Left forelimb (tissue), 1 donor: ENCODE measurements around the gene PNPLA8.

Experiments used
- DNase-seq: peaks from one replicate; pipeline ENCODE4 v3.0.0-alpha.2; 2018; ENCODE audit warnings: low spot score

Gene PNPLA8

DNA sequence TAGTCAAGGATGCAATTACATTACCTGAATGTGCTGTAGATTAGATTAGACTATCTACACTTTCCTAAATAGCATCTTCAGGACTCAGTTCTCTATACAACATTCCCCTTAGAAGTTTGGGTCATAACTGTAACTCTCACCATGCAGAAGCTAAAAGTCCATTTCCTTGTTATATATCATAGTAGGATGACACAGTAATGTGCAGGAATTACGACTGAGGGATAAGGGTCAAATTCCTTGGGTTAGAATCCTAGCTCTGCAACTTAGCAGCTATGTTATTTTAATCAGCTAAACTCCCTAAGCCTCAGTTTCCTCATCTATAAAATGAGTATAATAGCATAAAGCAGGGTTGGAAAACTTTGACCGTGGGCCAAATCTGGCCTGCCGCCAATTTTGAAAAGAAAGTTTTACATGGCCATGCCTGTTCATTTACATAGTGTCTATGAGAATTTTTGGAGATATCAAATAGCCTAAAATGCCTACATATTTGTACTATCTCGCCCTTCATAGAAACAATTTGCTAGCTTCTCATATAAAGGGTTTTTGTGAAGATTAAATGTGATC, 84.5 kb downstream of the PNPLA8 start:
- DNase-seq: no peak

DNA sequence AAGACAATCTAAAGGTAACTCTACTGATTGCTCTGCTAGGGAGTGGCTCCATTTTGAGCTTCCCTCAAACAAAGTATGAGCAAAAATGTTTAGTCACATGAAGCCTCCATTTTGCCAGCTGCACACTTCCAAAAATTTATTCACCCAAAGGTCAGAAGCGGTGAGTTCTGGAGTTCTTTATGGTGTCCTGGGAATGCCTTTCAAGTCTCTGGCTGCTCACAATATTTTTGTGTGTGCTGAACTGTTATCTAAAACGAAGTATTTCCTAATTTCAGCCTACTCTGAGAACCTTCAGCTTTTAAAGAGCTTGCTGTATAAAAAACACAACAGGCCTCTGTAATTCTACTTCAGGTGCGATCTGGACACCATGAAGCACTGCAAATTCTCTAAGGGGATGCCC, 85.3 kb downstream of the PNPLA8 start:
- no peak for DNase-seq

GRCh38 chr7:108436906-108437305, 89.0 kb downstream of the PNPLA8 start:
- DNase-seq: no peak

GRCh38 chr7:108434010-108434409, 91.9 kb downstream of the PNPLA8 start:
- no peak for DNase-seq

DNA sequence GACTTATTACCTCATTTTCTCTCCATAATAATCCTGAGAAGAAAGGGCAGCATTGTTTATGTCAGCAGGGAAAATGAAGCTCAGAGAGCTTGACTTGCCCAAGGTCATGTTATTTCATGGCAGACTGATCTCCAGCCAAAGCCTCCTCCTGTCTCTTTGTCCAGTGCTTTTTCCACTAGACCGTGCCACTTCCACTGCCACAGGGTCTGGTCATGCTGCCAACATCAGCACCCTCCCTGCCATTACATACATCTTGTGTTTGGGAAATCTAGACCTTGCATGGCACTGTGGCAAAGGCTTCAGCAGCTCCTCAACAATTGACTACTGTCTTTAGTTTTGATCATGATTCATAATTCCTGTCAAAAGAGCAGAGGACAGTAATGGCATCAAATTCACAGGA, 94.8 kb downstream of the PNPLA8 start:
- no peak for DNase-seq

DNA sequence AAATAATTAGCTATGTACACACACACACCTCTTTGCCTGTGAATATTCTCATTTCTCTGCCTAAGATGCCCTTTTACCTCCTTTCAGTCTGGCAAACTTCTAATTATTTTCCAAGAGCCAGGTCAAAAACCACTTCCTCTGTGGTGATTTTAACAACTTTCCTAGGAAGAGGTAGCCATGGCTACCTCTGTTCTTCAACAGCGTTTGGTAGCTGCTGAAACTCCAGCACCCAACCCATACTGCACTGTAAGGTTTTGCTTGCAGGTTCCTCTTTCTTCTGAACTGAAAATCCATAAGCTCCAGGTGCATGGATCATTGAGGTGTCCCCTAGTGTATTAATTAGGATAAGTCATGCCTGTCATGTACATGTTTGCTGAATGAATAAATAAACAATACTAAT, 95.3 kb downstream of the PNPLA8 start:
- DNase-seq: no peak

DNA sequence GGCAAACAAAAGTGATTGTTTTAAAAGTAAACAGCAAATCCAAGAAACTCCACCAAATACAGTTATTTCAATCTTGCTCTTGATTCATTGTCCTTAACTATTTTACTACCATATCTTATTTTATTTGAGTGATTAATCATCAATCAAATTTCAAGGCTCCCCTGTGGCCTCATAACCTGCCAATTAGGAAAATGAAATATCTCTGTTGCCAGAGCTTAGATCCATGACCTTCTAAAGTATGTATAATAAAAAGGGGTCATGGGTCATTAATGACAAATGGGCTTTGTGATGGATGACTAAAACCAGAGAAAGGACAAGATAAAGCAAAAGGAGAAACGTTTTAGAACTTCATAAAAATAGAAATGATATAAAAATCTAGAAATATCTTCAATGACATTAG, 98.2 kb downstream of the PNPLA8 start:
- DNase-seq: no peak

GRCh38 chr7:108425714-108426275, 100.1 kb downstream of the PNPLA8 start:
- DNase-seq: no peak

DNA sequence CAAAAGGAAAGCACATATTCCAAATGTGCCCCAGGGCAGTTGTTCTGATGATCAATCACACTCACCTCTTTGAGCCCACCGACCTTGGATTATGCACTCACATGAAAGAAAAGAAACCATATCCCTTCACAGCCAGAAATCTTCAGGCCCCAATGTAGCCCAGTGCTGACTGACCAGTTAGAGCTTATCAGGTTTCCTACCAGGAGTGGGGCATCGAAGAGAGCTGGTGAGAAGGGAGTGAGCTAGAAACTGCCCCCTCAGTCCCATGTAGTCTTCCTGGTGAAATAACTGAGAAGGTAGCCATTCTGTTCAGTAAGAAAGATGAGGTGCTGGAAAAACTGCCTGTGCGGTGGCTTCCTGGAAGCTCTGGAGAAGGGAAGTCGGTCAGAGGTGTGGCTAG, 101.9 kb downstream of the PNPLA8 start:
- DNase-seq: no peak

DNA sequence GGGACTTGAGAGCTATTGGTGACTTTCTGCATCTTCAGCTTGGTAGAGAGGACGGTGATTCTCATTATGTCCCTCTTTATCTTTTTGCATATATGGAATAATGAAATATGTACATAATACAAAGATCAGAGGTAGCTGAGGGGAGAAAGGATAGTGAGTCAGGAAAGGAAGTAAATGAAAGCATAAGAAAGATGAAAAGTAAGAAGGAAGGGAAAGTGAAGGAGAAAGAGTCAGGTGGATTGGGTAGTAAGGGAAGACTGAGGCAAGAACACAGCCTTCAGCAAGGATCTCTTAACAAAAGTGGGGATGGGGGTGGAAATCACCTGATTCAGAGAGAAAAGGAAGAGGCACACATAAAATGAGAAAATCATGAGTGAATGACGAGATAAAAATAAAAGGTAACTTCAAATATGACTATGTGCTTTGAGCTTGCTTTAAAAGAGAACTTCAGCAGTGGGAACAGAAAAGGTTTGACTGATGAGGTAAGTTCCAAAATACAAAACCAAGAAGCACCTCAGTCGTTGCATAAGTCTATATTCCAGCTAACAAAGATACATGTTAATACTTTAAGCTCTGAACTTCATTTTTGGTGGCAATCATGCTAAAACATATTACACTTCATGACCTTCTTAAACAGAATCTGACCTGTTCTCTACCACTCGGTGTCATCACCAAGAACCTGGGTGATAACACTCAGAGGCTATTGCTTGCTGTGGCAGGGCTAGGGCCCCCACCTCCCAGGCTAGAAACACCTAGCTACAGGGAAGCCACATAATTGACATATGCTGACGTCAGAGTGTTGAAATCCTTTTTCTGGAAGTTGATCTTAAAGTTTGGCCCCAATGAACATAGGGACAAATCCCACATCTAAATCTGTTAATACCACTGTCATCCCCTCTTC, 102.6 kb downstream of the PNPLA8 start:
- DNase-seq: no peak

- no peak for DNase-seq
These were observed 104.1 kb downstream of the PNPLA8 start for GRCh38 chr7:108421720-108422331.
